GM19468 (cell line): ENCODE measurements around the gene CSTPP1.
"Not testable (repeated sequence)": the region's sequence is repeated elsewhere in the genome, so short reads cannot be mapped to it uniquely, and the experiment has no call there.

Experiments used
- ATAC-seq: cut with Tn5 transposase; IDR thresholded peaks from one replicate; pipeline ENCODE4 v1.9.1; 2021; ENCODE audit warnings: mild to moderate bottlenecking, moderate library complexity, moderate number of reproducible peaks; ENCODE audit not compliant: unreplicated experiment; ENCODE audit errors: extremely low read depth

Gene CSTPP1

DNA sequence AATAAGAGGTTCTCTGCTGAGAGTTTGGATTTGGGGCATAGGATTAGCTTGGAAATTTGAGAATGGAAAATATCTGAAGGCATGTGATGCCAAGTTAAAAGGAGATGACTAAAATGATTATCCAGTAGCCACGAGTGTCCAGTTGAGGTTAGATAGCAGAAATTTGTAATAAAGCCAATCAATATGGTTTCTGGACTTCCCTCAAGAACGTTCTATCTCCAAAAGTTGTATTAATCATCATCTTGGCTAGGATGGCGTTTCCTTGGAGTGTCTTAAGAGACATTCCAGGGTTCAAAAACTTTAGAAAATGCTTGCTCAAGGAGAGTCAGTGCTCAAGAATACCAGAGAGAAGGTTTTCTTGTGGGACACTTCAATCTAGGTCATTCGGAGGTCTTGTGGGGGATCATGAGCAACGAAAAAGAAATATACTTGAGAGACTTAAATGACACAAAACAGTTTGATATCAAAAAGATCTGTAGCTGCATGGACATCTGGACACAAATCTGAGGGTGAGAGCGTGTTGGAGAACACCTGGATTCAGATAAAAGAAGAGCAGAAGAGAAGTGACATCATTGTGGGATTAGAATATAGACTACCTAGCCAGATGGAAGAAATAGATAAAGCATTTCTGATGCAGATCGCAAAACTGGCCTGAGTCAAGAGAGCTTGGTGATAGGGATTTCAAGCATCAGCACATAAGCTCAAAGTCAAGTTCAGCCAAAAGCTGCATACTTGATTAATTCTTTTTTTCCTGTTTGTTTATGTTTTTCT is 142.4 kb downstream of the CSTPP1 start:
- ATAC-seq: no peak

GRCh38 chr11:47080775-47081174 is 144.2 kb downstream of the CSTPP1 start:
- not testable (repeated sequence) for ATAC-seq

- ATAC-seq: no peak
Observed at GRCh38 chr11:47083913-47084312, 147.4 kb downstream of the CSTPP1 start.

DNA sequence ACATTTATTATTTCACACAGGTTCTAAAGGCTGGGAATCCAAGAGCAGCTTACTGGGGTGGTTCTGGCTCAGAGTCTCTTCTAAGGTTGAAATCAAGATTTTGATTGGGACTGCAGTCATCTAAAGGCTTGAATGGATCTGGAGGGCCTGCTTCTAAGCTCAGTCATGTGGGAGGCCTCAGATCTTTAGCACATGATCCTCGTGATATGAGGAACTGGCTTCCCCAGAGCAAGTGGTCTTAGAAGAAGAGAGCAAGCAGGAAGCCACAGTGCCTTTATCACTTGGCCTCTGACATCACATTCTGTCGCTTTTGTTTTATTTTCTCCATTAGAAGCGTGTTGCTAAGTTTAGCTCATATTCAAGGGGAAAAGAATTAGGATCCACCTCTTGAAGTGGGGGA is 151.2 kb downstream of the CSTPP1 start:
- ATAC-seq: no peak

DNA sequence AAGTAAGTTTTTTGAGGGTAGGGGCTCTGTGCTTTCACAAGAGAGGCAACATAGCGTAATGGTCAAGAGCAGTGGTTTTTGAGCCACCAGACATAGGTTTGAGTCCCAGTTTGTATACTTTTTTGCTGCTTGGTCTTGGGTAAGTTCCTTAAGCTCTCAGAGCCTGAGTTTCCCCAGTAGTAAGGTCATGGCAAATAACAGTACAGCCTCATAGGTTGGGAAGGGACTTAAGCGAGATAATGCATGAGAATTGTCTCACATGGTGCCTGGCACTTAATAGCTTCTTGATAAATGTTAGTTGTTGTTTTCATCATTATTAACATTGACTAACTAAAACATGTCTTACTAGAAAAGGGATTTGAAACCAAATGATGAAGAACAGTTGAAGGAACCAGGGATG is 157.0 kb downstream of the CSTPP1 start:
- no peak for ATAC-seq

GRCh38 chr11:47096871-47097270 is 160.3 kb downstream of the CSTPP1 start:
- not testable (repeated sequence) for ATAC-seq

DNA sequence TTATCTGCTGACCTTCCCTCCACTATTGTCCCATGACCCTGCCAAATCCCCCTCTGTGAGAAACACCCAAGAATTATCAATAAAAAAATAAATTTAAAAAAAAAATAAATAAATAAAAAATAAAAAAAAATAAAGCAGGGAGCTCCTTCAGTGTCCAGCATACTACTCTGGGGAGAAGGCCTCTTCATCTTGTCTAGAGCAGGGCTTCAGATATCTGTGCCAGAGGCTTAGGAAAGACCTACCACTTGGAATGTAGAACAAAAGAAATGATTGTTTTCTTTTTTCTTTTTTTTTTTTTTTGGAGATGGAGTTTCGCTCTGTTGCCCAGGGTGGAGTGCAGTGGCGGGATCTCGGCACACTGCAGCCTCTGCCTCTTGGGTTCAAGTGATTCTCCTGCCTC is 161.7 kb downstream of the CSTPP1 start:
- ATAC-seq: not testable (repeated sequence)

- ATAC-seq: no peak
Observed at GRCh38 chr11:47099214-47099917, 162.8 kb downstream of the CSTPP1 start.

GRCh38 chr11:47099918-47100315 is 163.4 kb downstream of the CSTPP1 start:
- no peak for ATAC-seq

DNA sequence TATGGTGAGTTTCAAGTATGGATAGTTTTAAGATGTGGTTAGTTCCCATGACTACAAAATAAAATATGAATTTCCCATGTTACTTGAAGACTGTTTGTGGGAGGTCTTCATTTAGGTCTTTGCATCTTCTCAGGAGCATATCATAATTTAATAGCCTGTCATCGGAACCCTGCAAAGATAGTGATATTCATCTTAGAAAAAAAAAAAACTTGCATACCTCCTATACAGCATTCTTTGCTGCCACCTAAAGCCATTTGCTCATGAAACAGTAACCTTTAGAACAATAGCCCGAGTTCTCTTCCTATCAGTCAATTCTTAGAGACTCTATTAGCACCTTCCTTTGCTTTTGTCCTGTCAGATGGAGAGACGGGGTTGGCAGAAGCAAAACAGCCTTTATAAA is 164.8 kb downstream of the CSTPP1 start:
- no peak for ATAC-seq

DNA sequence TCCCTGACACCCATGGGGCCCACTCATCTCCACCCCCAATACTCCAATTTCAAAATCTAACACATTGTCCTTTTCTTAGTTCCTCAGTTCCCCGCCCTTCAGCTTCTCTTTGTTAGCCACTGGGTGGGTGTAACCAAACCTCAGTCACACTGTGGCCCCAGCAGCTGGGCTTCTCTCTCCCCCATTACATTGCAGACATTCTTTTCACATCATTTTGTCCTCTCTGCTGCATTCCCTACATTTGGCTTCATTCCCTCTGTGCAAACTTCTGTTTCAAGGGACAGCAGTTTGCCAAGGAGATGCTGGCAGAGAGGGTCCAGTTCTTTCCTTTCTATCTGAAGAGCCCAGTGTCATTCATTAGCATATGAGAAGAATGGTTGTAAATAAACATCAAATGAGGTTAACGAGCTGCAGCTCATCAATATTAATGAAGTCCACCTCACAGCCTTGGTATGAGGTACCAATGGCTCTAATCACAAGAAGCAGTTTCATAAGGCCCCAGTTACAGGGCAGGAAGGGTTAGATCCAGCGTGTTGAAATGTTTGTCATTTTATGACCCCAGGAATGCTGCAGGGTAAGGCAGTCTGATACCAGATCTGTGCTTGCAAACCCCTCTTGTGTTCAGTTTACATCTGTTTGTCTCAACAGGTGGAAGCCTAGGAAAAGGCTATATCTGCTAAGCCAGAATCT is 167.8 kb downstream of the CSTPP1 start:
- no peak for ATAC-seq

DNA sequence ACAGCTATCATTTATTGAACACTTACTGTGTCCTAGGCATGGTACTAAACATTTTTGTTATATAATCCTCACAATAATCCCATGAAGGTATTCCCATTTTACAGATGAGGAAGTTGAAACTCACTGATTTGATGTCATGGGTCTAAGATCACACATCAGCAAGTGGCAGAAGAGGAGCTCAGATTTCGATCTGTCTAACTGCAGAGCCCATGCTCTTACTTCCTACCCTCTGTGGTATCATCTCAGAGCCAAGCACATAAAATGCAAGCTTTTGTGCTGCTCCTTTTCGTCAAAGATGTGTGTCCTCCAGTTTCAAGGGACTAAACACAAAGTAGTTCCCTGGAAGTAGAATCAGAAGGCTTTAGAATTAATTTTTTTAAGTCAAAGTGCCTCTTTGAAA is 169.0 kb downstream of the CSTPP1 start:
- no peak for ATAC-seq

- no peak for ATAC-seq
Observed at GRCh38 chr11:47105974-47106373, 169.4 kb downstream of the CSTPP1 start.

GRCh38 chr11:47106798-47107411 is 170.3 kb downstream of the CSTPP1 start:
- ATAC-seq: no peak

- ATAC-seq: no peak
Observed at GRCh38 chr11:47107744-47108143, 171.2 kb downstream of the CSTPP1 start.

DNA sequence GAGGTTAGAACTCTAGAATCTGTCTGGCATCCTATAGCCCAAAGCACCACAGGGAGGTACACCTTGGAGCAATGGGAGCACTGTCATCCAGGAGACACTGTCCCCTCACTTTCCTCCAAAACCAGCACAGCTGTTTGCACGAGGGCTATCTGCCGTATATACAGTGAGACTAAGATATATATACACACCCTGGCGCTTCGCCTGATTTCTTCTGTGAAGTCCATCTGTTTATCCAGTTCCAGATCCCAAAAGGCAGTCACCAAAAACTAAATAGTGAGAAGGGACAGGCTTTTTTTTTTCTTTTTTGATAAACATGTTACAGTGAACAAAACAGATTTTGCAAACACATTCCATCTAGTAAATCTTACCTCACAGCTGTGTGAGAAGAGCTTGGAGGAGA is 171.7 kb downstream of the CSTPP1 start:
- ATAC-seq: no peak

DNA sequence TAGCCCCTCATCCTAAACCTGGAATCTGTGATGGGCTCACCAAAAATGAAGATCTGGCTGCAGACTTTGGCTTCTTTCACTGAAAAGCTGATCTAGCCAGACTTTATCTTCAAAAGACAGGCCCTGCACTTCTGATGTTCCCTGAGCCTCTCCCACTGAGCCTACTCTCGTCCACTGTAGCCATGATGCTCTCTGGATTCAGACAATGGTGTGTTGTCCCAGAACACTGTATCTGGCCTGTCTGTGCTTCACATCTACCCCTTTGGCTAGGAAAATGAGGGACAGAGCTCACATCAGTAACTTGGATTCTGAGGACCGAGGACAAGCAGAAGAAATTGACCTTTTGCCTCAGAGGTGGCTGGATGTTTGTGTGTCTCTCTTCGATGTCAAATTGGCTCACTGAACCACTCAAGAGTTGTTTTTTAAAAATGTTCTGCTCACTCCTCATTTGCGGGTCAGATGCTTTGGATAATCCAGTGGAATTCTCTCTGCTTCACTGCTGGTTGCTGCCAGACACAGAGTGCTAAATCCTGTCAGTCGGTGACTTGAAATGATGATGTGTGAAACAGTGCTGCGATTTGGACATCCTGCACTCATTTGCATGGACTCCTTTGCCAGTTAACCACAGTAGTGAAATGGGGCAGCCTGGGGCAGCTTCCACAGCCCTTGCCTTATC is 172.6 kb downstream of the CSTPP1 start:
- ATAC-seq: no peak

DNA sequence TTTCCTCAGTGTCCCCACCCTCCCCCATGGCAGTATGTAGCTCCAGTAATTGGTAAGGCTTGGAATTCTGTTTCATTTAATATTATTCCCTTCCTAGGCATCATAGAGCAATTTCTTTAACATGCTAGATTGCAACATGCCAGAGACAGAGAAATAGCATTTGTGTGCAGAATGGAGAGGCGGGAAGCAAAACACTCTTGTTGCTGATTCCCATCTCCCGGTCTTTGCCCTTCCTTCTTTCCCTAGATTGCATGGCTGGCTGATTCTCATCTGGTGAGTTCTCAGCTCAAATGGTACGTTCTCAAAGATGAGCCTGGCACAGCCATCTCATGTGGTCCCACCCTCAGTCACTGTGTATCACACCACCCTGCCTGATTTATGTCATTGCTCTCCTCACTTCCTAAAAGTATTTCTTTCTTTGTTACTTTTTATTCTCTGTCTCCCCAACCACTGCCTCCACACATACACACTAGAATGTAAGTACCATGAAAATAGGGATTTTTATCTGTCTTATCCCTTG is 173.2 kb downstream of the CSTPP1 start:
- ATAC-seq: no peak

DNA sequence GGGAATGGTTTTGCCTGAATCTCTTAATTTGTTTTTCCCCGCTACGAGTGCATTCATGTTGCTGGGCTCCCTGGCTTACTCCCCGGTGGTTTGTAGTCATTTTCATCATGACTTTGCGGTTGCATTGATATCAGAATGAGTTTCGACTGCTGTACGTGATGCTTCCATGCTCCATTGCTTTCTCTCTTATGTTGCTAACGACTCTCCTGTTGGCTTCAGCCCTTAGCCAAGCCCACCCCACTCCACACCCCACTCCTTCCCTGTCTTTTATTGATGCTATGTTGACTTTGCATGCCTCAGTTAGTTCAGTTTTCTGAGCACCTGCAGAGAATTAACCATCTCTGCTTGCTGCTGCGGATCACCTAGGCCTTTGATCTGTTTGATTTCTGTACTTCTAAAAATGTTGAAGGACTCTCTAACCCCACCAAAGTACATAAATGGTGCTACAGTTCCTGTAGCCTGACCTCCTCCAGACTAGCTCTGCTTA is 174.8 kb downstream of the CSTPP1 start:
- ATAC-seq: peak; percentile 31

DNA sequence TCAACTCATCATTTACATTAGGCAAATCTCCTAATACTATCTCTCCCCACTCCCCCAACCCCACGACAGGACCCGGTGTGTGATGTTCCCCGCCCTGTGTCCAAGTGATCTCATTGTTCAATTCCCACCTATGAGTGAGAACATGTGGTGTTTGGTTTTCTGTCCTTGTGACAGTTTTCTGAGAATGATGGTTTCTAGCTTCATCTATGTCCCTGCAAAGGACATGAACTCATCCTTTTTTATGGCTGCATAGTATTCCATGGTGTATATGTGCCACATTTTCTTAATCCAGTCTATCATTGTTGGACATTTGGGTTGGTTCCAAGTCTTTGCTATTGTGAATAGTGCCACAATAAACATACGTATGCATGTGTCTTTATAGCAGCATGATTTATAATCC is 176.4 kb downstream of the CSTPP1 start:
- ATAC-seq: not testable (repeated sequence)
